Mesenchymal stem cell (in vitro differentiated cells and primary cell): ENCODE data around the gene PDZRN3.

ENCODE experiments used
- DNase-seq: peaks from one replicate; pipeline ENCODE4 v3.0.0-alpha.2; 2013
- H2AFZ ChIP-seq: one replicate; pipeline ENCODE4 v1.6.1; 2013; ENCODE audit warnings: low read depth, mild to moderate bottlenecking, control low read depth, inconsistent platforms, low read length, moderate library complexity
- H2AK5ac ChIP-seq: 2 replicates; pipeline ENCODE4 v1.6.1; 2013; ENCODE audit warnings: low read length, moderate library complexity, mild to moderate bottlenecking, inconsistent platforms; ENCODE audit not compliant: severe bottlenecking
- H2BK120ac ChIP-seq: one replicate; pipeline ENCODE4 v1.6.1; 2013; ENCODE audit warnings: low read depth, mild to moderate bottlenecking, inconsistent platforms, low read length, moderate library complexity
- H2BK12ac ChIP-seq, 2 experiments: one replicate each; pipeline ENCODE4 v1.6.1; 2013; ENCODE audit warnings: inconsistent platforms in 2 of 2, low read length in 2 of 2, mild to moderate bottlenecking in 2 of 2, moderate library complexity in 2 of 2, control low read depth in 1 of 2
- H2BK15ac ChIP-seq: one replicate; pipeline ENCODE4 v1.6.1; 2013; ENCODE audit warnings: mild to moderate bottlenecking, low read depth, inconsistent platforms; ENCODE audit not compliant: poor library complexity, severe bottlenecking
- H2BK5ac ChIP-seq: 2 replicates; pipeline ENCODE4 v1.6.1; 2013; ENCODE audit warnings: low read depth, mild to moderate bottlenecking, low read length, control low read depth, inconsistent platforms; ENCODE audit not compliant: poor library complexity, severe bottlenecking
- H3K14ac ChIP-seq, 2 experiments: one replicate each; pipeline ENCODE4 v1.6.1; 2013; ENCODE audit warnings: inconsistent platforms in 2 of 2, low read length in 2 of 2, control low read depth in 1 of 2, mild to moderate bottlenecking in 1 of 2, moderate library complexity in 1 of 2
- H3K18ac ChIP-seq, 2 experiments: one replicate each; pipeline ENCODE4 v1.6.1; 2013; ENCODE audit warnings: inconsistent platforms in 2 of 2, low read length in 2 of 2, control low read depth in 1 of 2, low read depth in 1 of 2, mild to moderate bottlenecking in 1 of 2
- H3K23ac ChIP-seq, 2 experiments: one replicate each; pipeline ENCODE4 v1.6.1; 2013; ENCODE audit warnings: inconsistent platforms in 2 of 2, low read length in 2 of 2, mild to moderate bottlenecking in 2 of 2, moderate library complexity in 2 of 2, control low read depth in 1 of 2
- H3K27ac ChIP-seq: 2 replicates; pipeline ENCODE4 v1.5.1; 2013; ENCODE audit warnings: mild to moderate bottlenecking, moderate library complexity, low read length, control low read depth, inconsistent platforms; ENCODE audit not compliant: poor library complexity, severe bottlenecking
- H3K27me3 ChIP-seq, 2 experiments: 2 replicates each; pipeline versions ENCODE4 v1.6.1 to v1.7.0; 2013; ENCODE audit warnings: low read length in 2 of 2, mild to moderate bottlenecking in 2 of 2, moderate library complexity in 2 of 2, control low read depth in 1 of 2, inconsistent platforms in 1 of 2; ENCODE audit not compliant: control insufficient read depth in 1 of 2, insufficient read depth in 1 of 2
- H3K36me3 ChIP-seq, 2 experiments: 2 replicates each; pipeline versions ENCODE4 v1.6.1 to v1.7.0; 2013; ENCODE audit warnings: low read length in 2 of 2, control low read depth in 1 of 2, inconsistent platforms in 1 of 2, low read depth in 1 of 2, mild to moderate bottlenecking in 1 of 2; ENCODE audit not compliant: insufficient read depth in 2 of 2, control insufficient read depth in 1 of 2
- H3K4ac ChIP-seq, 2 experiments: one replicate each; pipeline ENCODE4 v1.6.1; 2013; ENCODE audit warnings: inconsistent platforms in 2 of 2, low read length in 2 of 2, mild to moderate bottlenecking in 2 of 2, moderate library complexity in 2 of 2, control low read depth in 1 of 2, low read depth in 1 of 2
- H3K4me1 ChIP-seq: 2 replicates; pipeline ENCODE4 v1.6.1; 2013; ENCODE audit warnings: low read depth, low read length, control low read depth; ENCODE audit not compliant: control insufficient read depth, insufficient read depth
- H3K4me2 ChIP-seq: 2 replicates; pipeline ENCODE4 v1.6.1; 2013; ENCODE audit warnings: low read length, mild to moderate bottlenecking, inconsistent platforms; ENCODE audit not compliant: poor library complexity, severe bottlenecking
- H3K4me3 ChIP-seq, 2 experiments: 2 replicates each; pipeline versions ENCODE4 v1.5.1 to v1.7.0; 2013; ENCODE audit warnings: low read length in 2 of 2, mild to moderate bottlenecking in 2 of 2, control low read depth in 1 of 2, low read depth in 1 of 2; ENCODE audit not compliant: insufficient read depth in 1 of 2
- H3K79me1 ChIP-seq: replicated peaks from 2 replicates; pipeline ENCODE4 v1.6.1; 2013; ENCODE audit warnings: mild to moderate bottlenecking, control low read depth, low read length, inconsistent platforms; ENCODE audit not compliant: poor library complexity, severe bottlenecking
- H3K9ac ChIP-seq: 2 replicates; pipeline ENCODE4 v1.7.0; 2013; ENCODE audit warnings: mild to moderate bottlenecking, low read length, moderate library complexity
- H3K9me3 ChIP-seq: 2 replicates; pipeline ENCODE4 v1.7.0; 2013; ENCODE audit warnings: mild to moderate bottlenecking, low read length; ENCODE audit not compliant: control insufficient read depth
- H4K8ac ChIP-seq: one replicate; pipeline ENCODE4 v1.6.1; 2013; ENCODE audit warnings: inconsistent platforms, mild to moderate bottlenecking, low read length, moderate library complexity
- H4K91ac ChIP-seq: one replicate; pipeline ENCODE4 v1.6.1; 2013; ENCODE audit warnings: mild to moderate bottlenecking, low read length, inconsistent platforms
- WGBS: methylation state at CpG from one replicate; pipeline ENCODE4 v1.1.7; 2013; ENCODE audit warnings: mixed read lengths; 5-methylcytosine and 5-hydroxymethylcytosine counted together

PDZRN3 gene

DNA sequence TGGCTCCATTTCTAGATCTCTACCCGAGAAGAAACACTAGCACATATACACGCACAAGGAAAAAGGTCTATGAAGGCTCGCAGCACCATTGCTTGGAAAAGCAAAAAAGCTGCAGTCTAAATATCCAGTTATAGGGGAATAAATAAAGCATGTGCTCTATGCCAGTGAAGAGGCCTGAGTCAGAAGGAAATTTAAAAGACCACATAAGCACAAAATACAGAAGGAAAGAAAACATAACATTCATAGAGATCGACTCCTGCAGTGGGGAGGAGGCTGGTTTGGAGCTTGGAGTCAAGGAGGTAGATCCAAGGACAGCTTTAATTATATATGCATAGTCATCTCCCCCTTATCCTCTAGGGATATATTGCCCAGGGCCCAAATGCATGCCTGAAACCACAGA lies 114.4 kb downstream of the PDZRN3 start:
- Histone ChIP-seq H3K9ac (no peak overlapping the region), H2BK5ac (no peak overlapping the region), H4K91ac (no peak overlapping the region), H3K18ac (no peak overlapping the region), H2BK15ac (no peak overlapping the region), H2AK5ac (no peak overlapping the region), H3K4me2 (no peak overlapping the region), H3K79me1 (peaks cover 1% of the 10 kb centered on the region), H2AFZ (no peak overlapping the region), H2BK12ac (no peak overlapping the region), H3K4ac (no peak overlapping the region), H3K27ac (no peak overlapping the region), H4K8ac (no peak overlapping the region), H3K36me3 (peaks cover 0 to 6% of the 10 kb centered on the region in 2 experiments), H3K9me3 (no peaks in the 10 kb centered on the region), H2BK120ac (no peak overlapping the region), H3K14ac (no peak overlapping the region), H3K4me1 (peaks cover 4% of the 10 kb centered on the region), H3K27me3 (no peaks in the 10 kb centered on the region), H3K23ac (no peak overlapping the region), H3K4me3 (no peak overlapping the region)
- DNase-seq: no peak
- 100% methylated on average over 3 of the region's 4 CpGs for WGBS

DNA sequence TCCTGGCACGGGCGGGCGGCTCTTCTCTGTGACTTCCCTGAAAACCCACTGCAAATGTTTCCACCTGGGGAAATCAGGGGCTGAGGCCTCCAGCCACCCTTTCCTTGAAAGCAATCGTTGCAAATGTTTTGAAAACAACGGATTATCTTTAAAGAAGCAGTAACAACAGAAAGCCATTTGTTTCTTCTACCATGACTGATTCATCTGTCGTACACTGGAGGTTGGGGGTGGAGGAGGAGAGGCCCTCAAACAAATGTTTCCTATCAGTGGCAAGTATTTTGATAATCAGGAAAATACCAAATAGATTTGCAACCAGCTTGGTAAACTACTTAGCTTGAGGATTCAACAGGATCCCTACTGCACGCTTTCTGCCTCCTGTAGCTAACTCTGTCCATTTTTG lies 114.9 kb downstream of the PDZRN3 start:
- no peak overlapping the region for H2BK15ac ChIP-seq
- H3K27ac ChIP-seq: no peak overlapping the region
- H3K18ac ChIP-seq: no peak overlapping the region
- peaks cover 0 to 6% of the 10 kb centered on the region in 2 experiments for H3K36me3 ChIP-seq
- WGBS: 47% methylated on average over 7 of the region's 7 CpGs
- no peak overlapping the region for H3K14ac ChIP-seq
- H2BK12ac ChIP-seq: no peak overlapping the region
- H2BK5ac ChIP-seq: no peak overlapping the region
- H3K79me1 ChIP-seq: peaks cover under 1% of the 10 kb centered on the region
- no peak overlapping the region for H3K4me2 ChIP-seq
- no peak overlapping the region for H3K4me3 ChIP-seq
- DNase-seq: peak; percentile 46
- no peaks in the 10 kb centered on the region for H3K27me3 ChIP-seq
- no peak overlapping the region for H4K8ac ChIP-seq
- no peak overlapping the region for H2AK5ac ChIP-seq
- no peak overlapping the region for H2AFZ ChIP-seq
- H3K4me1 ChIP-seq: peaks cover 4% of the 10 kb centered on the region
- no peak overlapping the region for H2BK120ac ChIP-seq
- no peak overlapping the region for H3K4ac ChIP-seq
- no peak overlapping the region for H3K9ac ChIP-seq
- H3K23ac ChIP-seq: no peak overlapping the region
- H4K91ac ChIP-seq: no peak overlapping the region
- H3K9me3 ChIP-seq: no peaks in the 10 kb centered on the region

DNA sequence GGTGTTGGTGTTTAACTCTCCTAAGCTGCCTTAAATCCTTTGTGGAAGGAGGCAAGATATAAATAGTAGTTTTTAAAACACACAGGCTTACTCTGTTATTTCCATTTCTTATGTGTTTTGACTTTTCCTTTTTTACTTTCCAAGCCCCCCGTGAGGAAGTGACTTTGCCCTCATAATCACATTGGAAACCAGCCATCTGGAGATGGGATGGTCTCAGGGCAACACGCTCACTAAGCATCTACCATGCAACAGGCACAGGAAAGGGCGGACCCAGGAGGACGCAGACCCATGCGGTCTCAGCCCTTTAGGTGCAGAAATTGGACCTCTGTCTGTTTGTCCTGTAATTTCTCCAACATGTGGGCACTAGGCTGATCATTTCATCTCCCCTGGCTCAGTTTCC lies 115.7 kb downstream of the PDZRN3 start:
- no peak overlapping the region for H2AFZ ChIP-seq
- no peak overlapping the region for H4K91ac ChIP-seq

DNA sequence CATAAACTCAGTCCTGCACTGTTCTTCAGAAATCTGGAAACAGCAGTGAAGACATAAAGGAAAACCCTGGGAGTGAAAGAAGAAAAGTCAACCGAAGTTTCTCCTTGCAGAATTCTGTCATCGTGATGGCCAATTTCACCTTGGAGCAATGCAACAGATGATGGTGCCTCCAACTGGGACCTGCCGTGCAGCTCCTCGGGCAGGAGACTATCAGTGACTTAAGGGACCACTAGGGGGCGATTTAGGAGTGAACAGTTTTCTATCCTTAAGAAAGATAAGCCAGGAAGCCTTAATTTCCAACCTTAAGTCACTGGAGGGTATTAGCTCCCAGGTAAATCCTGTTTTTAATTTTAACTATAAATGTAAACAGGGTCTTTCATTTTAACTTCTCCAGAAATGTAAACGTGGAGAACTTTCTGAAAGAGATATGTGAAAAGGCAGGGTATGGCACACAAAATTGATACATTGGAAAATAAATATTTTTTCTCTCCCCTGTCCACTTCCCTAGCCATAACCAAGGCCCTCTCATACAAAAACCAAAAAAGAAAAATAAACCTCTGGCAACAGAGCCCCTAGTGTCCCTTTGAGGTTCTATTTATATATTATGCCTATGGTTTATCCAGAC lies 116.3 kb downstream of the PDZRN3 start:
- Histone ChIP-seq H3K4me1 (peaks cover 4% of the 10 kb centered on the region), H3K4me2 (no peak overlapping the region), H2BK15ac (no peak overlapping the region), H3K23ac (no peak overlapping the region), H3K14ac (no peak overlapping the region), H2AFZ (no peak overlapping the region), H2BK5ac (no peak overlapping the region), H4K8ac (no peak overlapping the region), H3K9ac (peak overlapping the region; percentile 36), H3K79me1 (no peaks in the 10 kb centered on the region), H3K4me3 (no peak overlapping the region), H2BK12ac (no peak overlapping the region), H4K91ac (no peak overlapping the region), H2BK120ac (no peak overlapping the region), H3K36me3 (peaks cover 0 to 6% of the 10 kb centered on the region in 2 experiments), H2AK5ac (no peak overlapping the region), H3K4ac (no peak overlapping the region), H3K18ac (no peak overlapping the region), H3K9me3 (no peaks in the 10 kb centered on the region), H3K27ac (no peak overlapping the region), H3K27me3 (no peaks in the 10 kb centered on the region)
- peak; percentile 73 for DNase-seq
- WGBS: 12% methylated on average over 2 of the region's 6 CpGs

More for the DNA sequence above, 115.7 kb downstream of the PDZRN3 start:
- H3K9ac ChIP-seq: peak overlapping the region; percentile 36
- no peak overlapping the region for H2BK120ac ChIP-seq
- peak overlapping the region in 1 of 2 experiments; percentile 92 for H3K4ac ChIP-seq
- H2BK12ac ChIP-seq: peak overlapping the region in 1 of 2 experiments; percentile 99
- peak overlapping the region in 1 of 2 experiments; percentile 31 for H3K4me3 ChIP-seq
- peaks cover 4% of the 10 kb centered on the region for H3K4me1 ChIP-seq
- H2BK5ac ChIP-seq: no peak overlapping the region
- no peak overlapping the region for H3K23ac ChIP-seq
- peaks cover 0 to 6% of the 10 kb centered on the region in 2 experiments for H3K36me3 ChIP-seq
- no peak for DNase-seq
- no peak overlapping the region for H2BK15ac ChIP-seq
- H3K4me2 ChIP-seq: no peak overlapping the region
- 92% methylated on average over 5 of the region's 5 CpGs for WGBS
- peak overlapping the region; percentile 26 for H2AK5ac ChIP-seq
- no peak overlapping the region for H4K8ac ChIP-seq
- peak overlapping the region; percentile 37 to 84 for H3K18ac ChIP-seq
- no peaks in the 10 kb centered on the region for H3K27me3 ChIP-seq
- no peak overlapping the region for H3K27ac ChIP-seq
- H3K79me1 ChIP-seq: no peaks in the 10 kb centered on the region
- peak overlapping the region in 1 of 2 experiments; percentile 86 for H3K14ac ChIP-seq
- no peaks in the 10 kb centered on the region for H3K9me3 ChIP-seq
